A673 (cell line): ENCODE data around the gene BMPR1B. TPM values are rescaled to one million over a fixed set of nuclear protein-coding genes. Genes with fewer than 3 reads are reported as not detected.

Experiments
- BruUV-seq: library from RNA; stranded (reverse); fragments of 400-500 nt; replicated peaks from 2 replicates; lab custom pipeline; 2021; lab: Mats Ljungman, UMichigan
- CTCF ChIA-PET: fragments of 300-600 bp; sonication (Branson Sonifier 250); formaldehyde crosslinking; loops from one replicate; lab custom pipeline; 2022; ENCODE audit warnings: antibody characterized with exemption; lab: Charles Lee
- POLR2A ChIA-PET: fragments of 300-600 bp; sonication (Branson Sonifier 250); formaldehyde crosslinking; loops from one replicate; lab custom pipeline; 2022; ENCODE audit warnings: antibody characterized with exemption; ENCODE audit not compliant: low non-redundant PET; lab: Charles Lee
- DNase-seq: peaks from one replicate; pipeline ENCODE4 v3.0.0-alpha.2; 2015; ENCODE audit warnings: low spot score
- H3K27ac ChIP-seq: fragments of 200-600 bp; sonication (generic); 2 replicates; pipeline ENCODE4 v1.5.1; 2016; ENCODE audit warnings: mixed run types, low read depth, mild to moderate bottlenecking, mixed read lengths, antibody characterized with exemption, low read length; ENCODE audit not compliant: poor library complexity, severe bottlenecking
- H3K27me3 ChIP-seq: fragments of 200-600 bp; sonication (generic); replicated peaks from 2 replicates; pipeline ENCODE4 v1.6.1; 2017; ENCODE audit warnings: mixed run types, low read depth, mild to moderate bottlenecking, mixed read lengths, antibody characterized with exemption, low read length; ENCODE audit not compliant: insufficient read depth, poor library complexity
- H3K36me3 ChIP-seq: fragments of 200-600 bp; sonication (generic); 2 replicates; pipeline ENCODE4 v1.6.1; 2016; ENCODE audit warnings: mixed run types, mild to moderate bottlenecking, mixed read lengths, antibody characterized with exemption, low read length; ENCODE audit not compliant: insufficient read depth, poor library complexity, severe bottlenecking
- H3K4me1 ChIP-seq: fragments of 200-600 bp; sonication (generic); 2 replicates; pipeline ENCODE4 v1.6.1; 2017; ENCODE audit warnings: mixed run types, mild to moderate bottlenecking, mixed read lengths, antibody characterized with exemption, low read length; ENCODE audit not compliant: insufficient read depth, poor library complexity, severe bottlenecking
- H3K4me3 ChIP-seq: fragments of 200-600 bp; sonication (generic); 2 replicates; pipeline ENCODE4 v1.5.1; 2016; ENCODE audit warnings: low read depth, mixed run types, mild to moderate bottlenecking, mixed read lengths, low read length; ENCODE audit not compliant: poor library complexity, severe bottlenecking
- H3K9me3 ChIP-seq: fragments of 200-600 bp; sonication (generic); 2 replicates; pipeline ENCODE4 v1.6.1; 2016; ENCODE audit warnings: mixed run types, low read depth, mild to moderate bottlenecking, mixed read lengths, antibody characterized with exemption, low read length; ENCODE audit not compliant: poor library complexity, severe bottlenecking
- CTCF ChIP-seq: fragments of 300-800, 200-600 bp; sonication (generic); conservative IDR thresholded peaks from 2 replicates; pipeline ENCODE4 v1.5.1; 2017; ENCODE audit warnings: low read depth, mild to moderate bottlenecking, antibody characterized with exemption, low read length, moderate library complexity, mixed read lengths
- EZH2 ChIP-seq: fragments of 200-600 bp; sonication (generic); IDR thresholded peaks from 2 replicates; pipeline ENCODE4 v1.6.1; 2017; ENCODE audit warnings: borderline replicate concordance, low read depth, mild to moderate bottlenecking, mixed read lengths, antibody characterized with exemption, low read length; ENCODE audit not compliant: poor library complexity, severe bottlenecking
- intact Hi-C: fragments of 100-400 bp; cut with micrococcal nuclease; formaldehyde crosslinking; loops from one replicate; pipeline ENCODE4 v1.10.0; 2022; ENCODE audit not compliant: unreplicated experiment
- total RNA-seq: library from RNA; stranded (reverse); gene quantifications from 2 replicates; pipeline ENCODE4 v1.2.3, GENCODE V29; 2021

BMPR1B gene
- total RNA-seq, 1 experiment from 2014 or later: 2.2 TPM

- TF ChIP-seq CTCF (no peak), EZH2 (no peak)
- Histone ChIP-seq H3K27me3 (no peaks in the 10 kb centered on the region), H3K36me3 (no peaks in the 10 kb centered on the region), H3K4me3 (no peak overlapping the region), H3K27ac (no peak overlapping the region), H3K9me3 (no peaks in the 10 kb centered on the region), H3K4me1 (no peaks in the 10 kb centered on the region)
- ChIA-PET POLR2A (no interaction called here), CTCF (no interaction called here)
- intact Hi-C loops: no loop called here
- BruUV-seq: no TSS peak
- DNase-seq: no peak
Measured at GRCh38 chr4:94947681-94948108, 189.9 kb downstream of the BMPR1B start.

DNA sequence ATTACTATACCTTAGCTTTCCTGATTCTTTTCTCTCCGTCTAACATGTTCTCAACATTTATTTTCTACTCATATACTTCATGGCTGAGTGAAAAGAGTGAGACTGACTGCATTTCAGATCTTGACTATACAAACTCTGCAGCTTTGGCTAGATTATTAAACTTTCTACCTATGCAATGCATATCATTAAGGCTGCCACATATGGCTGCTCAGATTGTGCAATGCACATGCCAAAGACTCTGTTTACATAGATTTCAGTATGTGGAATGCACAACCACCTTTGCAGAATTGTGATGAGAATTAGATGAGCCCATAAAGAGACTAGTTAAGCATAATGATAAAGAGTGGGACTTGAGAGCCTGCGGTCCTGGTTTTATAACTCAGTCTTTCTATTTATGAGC is 196.5 kb downstream of the BMPR1B start:
- POLR2A ChIA-PET: no interaction called here
- no peaks in the 10 kb centered on the region for H3K27me3 ChIP-seq
- TF ChIP-seq CTCF: no peak
- no peak for TF ChIP-seq EZH2
- CTCF ChIA-PET: no interaction called here
- H3K4me3 ChIP-seq: no peak overlapping the region
- no peak for DNase-seq
- H3K4me1 ChIP-seq: no peaks in the 10 kb centered on the region
- intact Hi-C loops: no loop called here
- H3K9me3 ChIP-seq: no peaks in the 10 kb centered on the region
- H3K27ac ChIP-seq: no peak overlapping the region
- BruUV-seq: no TSS peak
- no peaks in the 10 kb centered on the region for H3K36me3 ChIP-seq

DNA sequence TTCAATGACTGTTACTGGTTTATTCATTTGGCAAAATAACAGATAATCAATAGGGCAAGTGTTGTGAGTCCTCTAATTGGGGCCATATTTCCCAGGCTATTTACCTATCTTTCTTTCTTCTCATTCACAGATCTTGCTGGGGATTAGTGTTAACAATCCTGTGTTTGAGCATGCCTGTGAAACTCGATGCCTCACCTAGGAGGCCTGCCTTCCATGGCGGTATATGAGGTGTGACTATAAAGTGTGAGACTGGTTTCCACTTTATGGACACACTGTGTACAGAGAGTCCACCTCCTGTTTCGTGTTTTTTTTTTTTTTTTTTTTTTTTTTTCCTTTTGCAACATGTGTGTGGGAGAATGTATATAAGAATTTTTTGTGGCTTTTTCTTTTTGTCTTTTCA is 199.3 kb downstream of the BMPR1B start:
- DNase-seq: no peak
- POLR2A ChIA-PET: no interaction called here
- Histone ChIP-seq H3K4me1 (no peaks in the 10 kb centered on the region), H3K27me3 (no peaks in the 10 kb centered on the region), H3K9me3 (no peaks in the 10 kb centered on the region), H3K27ac (no peak overlapping the region), H3K36me3 (no peaks in the 10 kb centered on the region), H3K4me3 (no peak overlapping the region)
- intact Hi-C loops: no loop called here
- CTCF ChIA-PET: no interaction called here
- BruUV-seq: no TSS peak
- TF ChIP-seq CTCF: no peak
- no peak for TF ChIP-seq EZH2
